ENCODE measurements around the gene ADISSP. TPM values are rescaled to one million over a fixed set of nuclear protein-coding genes. Genes with fewer than 3 reads are reported as not detected.

The ADISSP gene
- total RNA-seq, 2 experiments from 2014 or later: 37.4 to 38.5 TPM

- no peak overlapping the region for H3K27ac Mint-ChIP-seq
- ChIA-PET POLR2A (no interaction called here), CTCF (interaction anchor here (1.0 to 5.8 kb wide), 2 partner anchors 11 to 56 kb away, joined by 3 to 33 read pairs; partner anchors contain the start of gene AP5S1)
- no peaks in the 10 kb centered on the region for H3K9me3 Mint-ChIP-seq (ENCODE audit: insufficient read depth)
- H3K4me3 Mint-ChIP-seq: no peak overlapping the region
- H3K36me3 Mint-ChIP-seq (ENCODE audit: low read depth): no peaks in the 10 kb centered on the region
- no peaks in the 10 kb centered on the region for H3K27me3 Mint-ChIP-seq (ENCODE audit: low read depth)
- peaks cover 26% of the 10 kb centered on the region for H3K4me1 Mint-ChIP-seq (ENCODE audit: low read depth)
- ATAC-seq: no peak
- no peak for DNase-seq
Observed at GRCh38 chr20:3763671-3764601, 3.6 kb downstream of the ADISSP start.

- Mint-ChIP-seq H3K36me3 (ENCODE audit: low read depth) (peaks cover 12% of the 10 kb centered on the region), H3K9me3 (ENCODE audit: insufficient read depth) (no peaks in the 10 kb centered on the region), H3K4me3 (no peak overlapping the region), H3K4me1 (ENCODE audit: low read depth) (peaks cover 5% of the 10 kb centered on the region), H3K27me3 (ENCODE audit: low read depth) (no peaks in the 10 kb centered on the region), H3K27ac (no peak overlapping the region)
- ChIA-PET POLR2A (no interaction called here), CTCF (interaction anchor here (1.0 to 2.1 kb wide), 3 partner anchors 8 to 94 kb away, joined by 3 to 9 read pairs (median 6); partner anchors contain the start of gene CENPB)
- no peak for DNase-seq
- ATAC-seq: no peak
Observed at GRCh38 chr20:3760655-3761348, 6.8 kb downstream of the ADISSP start.

GRCh38 chr20:3759884-3760283 is 7.7 kb downstream of the ADISSP start:
- Mint-ChIP-seq H3K9me3 (ENCODE audit: insufficient read depth) (no peaks in the 10 kb centered on the region), H3K4me1 (ENCODE audit: low read depth) (no peaks in the 10 kb centered on the region), H3K27me3 (ENCODE audit: low read depth) (no peaks in the 10 kb centered on the region), H3K27ac (no peak overlapping the region), H3K36me3 (ENCODE audit: low read depth) (peaks cover 12% of the 10 kb centered on the region), H3K4me3 (no peak overlapping the region)
- ChIA-PET CTCF (interaction anchor here (1.0 to 2.1 kb wide), 3 partner anchors 9 to 95 kb away, joined by 3 to 9 read pairs (median 6); partner anchors contain the start of gene CENPB), POLR2A (interaction anchor here (0.5 kb wide), 1 partner anchor 8 kb away, joined by 3 read pairs; the partner anchor contains the start of gene ADISSP)
- no peak for ATAC-seq
- DNase-seq: no peak

GRCh38 chr20:3759316-3759823 is 8.2 kb downstream of the ADISSP start:
- Mint-ChIP-seq H3K27ac (no peak overlapping the region), H3K4me1 (ENCODE audit: low read depth) (no peaks in the 10 kb centered on the region), H3K9me3 (ENCODE audit: insufficient read depth) (no peaks in the 10 kb centered on the region), H3K36me3 (ENCODE audit: low read depth) (peaks cover 12% of the 10 kb centered on the region), H3K4me3 (no peak overlapping the region), H3K27me3 (ENCODE audit: low read depth) (no peaks in the 10 kb centered on the region)
- POLR2A ChIA-PET: interaction anchor here (0.5 kb wide), 1 partner anchor 8 kb away, joined by 3 read pairs; the partner anchor contains the start of gene ADISSP
- CTCF ChIA-PET: interaction anchor here (1.6 to 2.6 kb wide), 3 partner anchors 9 to 96 kb away, joined by 6 to 17 read pairs (median 9); partner anchors contain the start of gene ADISSP
- ATAC-seq: no peak
- DNase-seq: no peak

- Mint-ChIP-seq H3K27ac (no peak overlapping the region), H3K4me1 (ENCODE audit: low read depth) (no peaks in the 10 kb centered on the region), H3K36me3 (ENCODE audit: low read depth) (peaks cover 12% of the 10 kb centered on the region), H3K4me3 (no peak overlapping the region), H3K27me3 (ENCODE audit: low read depth) (no peaks in the 10 kb centered on the region), H3K9me3 (ENCODE audit: insufficient read depth) (no peaks in the 10 kb centered on the region)
- CTCF ChIA-PET: interaction anchor here (2.6 kb wide), 1 partner anchor 10 kb away, joined by 17 read pairs; the partner anchor contains the start of gene ADISSP
- DNase-seq (no peak), ATAC-seq (no peak)
- POLR2A ChIA-PET: no interaction called here
Observed at GRCh38 chr20:3758566-3758965, 9.0 kb downstream of the ADISSP start.

- ATAC-seq: no peak
- POLR2A ChIA-PET: no interaction called here
Observed at GRCh38 chr20:3757268-3757667, 10.3 kb downstream of the ADISSP start.

GRCh38 chr20:3755814-3756480 is 11.6 kb downstream of the ADISSP start:
- peaks cover 12% of the 10 kb centered on the region for H3K36me3 Mint-ChIP-seq (ENCODE audit: low read depth)
- no peak for ATAC-seq
- H3K4me3 Mint-ChIP-seq: no peak overlapping the region
- no peaks in the 10 kb centered on the region for H3K27me3 Mint-ChIP-seq (ENCODE audit: low read depth)
- H3K9me3 Mint-ChIP-seq (ENCODE audit: insufficient read depth): no peaks in the 10 kb centered on the region
- POLR2A ChIA-PET: interaction anchor here (1.2 kb wide), 1 partner anchor 12 kb away, joined by 5 read pairs; the partner anchor contains the start of gene ADISSP
- DNase-seq: no peak
- H3K27ac Mint-ChIP-seq: no peak overlapping the region
- peaks cover 4% of the 10 kb centered on the region for H3K4me1 Mint-ChIP-seq (ENCODE audit: low read depth)
- CTCF ChIA-PET: interaction anchor here (1.1 kb wide), 1 partner anchor 45 kb away, joined by 3 read pairs; no protein-coding TSS in a partner anchor

More at GRCh38 chr20:3757268-3757667, 10.3 kb downstream of the ADISSP start:
- Mint-ChIP-seq H3K4me1 (ENCODE audit: low read depth) (peaks cover 2% of the 10 kb centered on the region), H3K36me3 (ENCODE audit: low read depth) (peaks cover 12% of the 10 kb centered on the region), H3K9me3 (ENCODE audit: insufficient read depth) (no peaks in the 10 kb centered on the region), H3K27me3 (ENCODE audit: low read depth) (no peaks in the 10 kb centered on the region), H3K27ac (no peak overlapping the region), H3K4me3 (no peak overlapping the region)
- CTCF ChIA-PET: interaction anchor here (1.1 to 2.6 kb wide), 3 partner anchors 9 to 46 kb away, joined by 3 to 17 read pairs (median 3); partner anchors contain the start of gene ADISSP
- DNase-seq: no peak

GRCh38 chr20:3755269-3755668 is 12.3 kb downstream of the ADISSP start:
- DNase-seq (no peak), ATAC-seq (no peak)
- Mint-ChIP-seq H3K27ac (no peak overlapping the region), H3K27me3 (ENCODE audit: low read depth) (no peaks in the 10 kb centered on the region), H3K9me3 (ENCODE audit: insufficient read depth) (no peaks in the 10 kb centered on the region), H3K4me1 (ENCODE audit: low read depth) (peaks cover 4% of the 10 kb centered on the region), H3K36me3 (ENCODE audit: low read depth) (peaks cover 12% of the 10 kb centered on the region), H3K4me3 (no peak overlapping the region)
- POLR2A ChIA-PET: interaction anchor here (1.2 kb wide), 1 partner anchor 13 kb away, joined by 5 read pairs; the partner anchor contains the start of gene ADISSP
- CTCF ChIA-PET: interaction anchor here (1.5 to 3.3 kb wide), 2 partner anchors 10 to 100 kb away, joined by 3 to 19 read pairs; no protein-coding TSS in a partner anchor

- H3K9me3 Mint-ChIP-seq (ENCODE audit: insufficient read depth): no peaks in the 10 kb centered on the region
- ChIA-PET CTCF (interaction anchor here (0.9 to 3.3 kb wide), 3 partner anchors 9 to 125 kb away, joined by 3 to 19 read pairs (median 3); no protein-coding TSS in a partner anchor), POLR2A (no interaction called here)
- DNase-seq: no peak
- H3K4me3 Mint-ChIP-seq: no peak overlapping the region
- H3K4me1 Mint-ChIP-seq (ENCODE audit: low read depth): peaks cover 4% of the 10 kb centered on the region
- peaks cover 12% of the 10 kb centered on the region for H3K36me3 Mint-ChIP-seq (ENCODE audit: low read depth)
- H3K27me3 Mint-ChIP-seq (ENCODE audit: low read depth): no peaks in the 10 kb centered on the region
- ATAC-seq: no peak
- no peak overlapping the region for H3K27ac Mint-ChIP-seq
Observed at GRCh38 chr20:3754276-3754630, 13.3 kb downstream of the ADISSP start.

- DNase-seq (no peak), ATAC-seq (no peak)
- ChIA-PET POLR2A (interaction anchor here (0.8 kb wide), 1 partner anchor 14 kb away, joined by 3 read pairs; the partner anchor contains the start of gene ADISSP), CTCF (interaction anchor here (0.6 to 3.3 kb wide), 12 partner anchors 8 to 124 kb away, joined by 3 to 33 read pairs (median 4); partner anchors contain the start of genes ADISSP, AP5S1 and SPEF1)
- no peak overlapping the region for H3K4me3 Mint-ChIP-seq
- H3K27me3 Mint-ChIP-seq (ENCODE audit: low read depth): no peaks in the 10 kb centered on the region
- H3K4me1 Mint-ChIP-seq (ENCODE audit: low read depth): peaks cover 4% of the 10 kb centered on the region
- no peaks in the 10 kb centered on the region for H3K9me3 Mint-ChIP-seq (ENCODE audit: insufficient read depth)
- peaks cover 12% of the 10 kb centered on the region for H3K36me3 Mint-ChIP-seq (ENCODE audit: low read depth)
- H3K27ac Mint-ChIP-seq: no peak overlapping the region
Observed at GRCh38 chr20:3753501-3754275, 13.9 kb downstream of the ADISSP start.
